Measurements from ENCODE around the gene LBP. TPM values are rescaled to one million over a fixed set of nuclear protein-coding genes. Genes with fewer than 3 reads are reported as not detected.
A peak's percentile ranks its signal among the peaks of the same experiment; 100 is the strongest.

LBP gene
- total and polyA plus RNA-seq, 2 of the 13 experiments (the other 11 are each of a cell fraction or from before 2014, with no cell fraction given) = 0.07 to 0.20 TPM

- TF ChIP-seq ZNF318 (CRISPR knock-in tag; IDR thresholded peaks at IDR 0.05) (0 out of 2 replicates have a peak, but pooled peaks have one; percentile 28), PAXIP1 (CRISPR knock-in tag; conservative IDR thresholded peaks at IDR 0.05) (peak; percentile 10; the same call in 1 of the 2 replicates), FOXJ3 (CRISPR knock-in tag; IDR thresholded peaks at IDR 0.05; ENCODE audit: borderline replicate concordance) (0 out of 2 replicates have a peak, but pooled peaks have one; percentile 44), SMAD9 (CRISPR knock-in tag; IDR thresholded peaks at IDR 0.05) (peak; percentile 98), MBNL3 (CRISPR knock-in tag; conservative IDR thresholded peaks at IDR 0.05) (no peak), POLR2AphosphoS5 (IDR thresholded peaks at IDR 0.05; ENCODE audit: low read depth, low read length) (peak; percentile 80), ZNF567 (CRISPR knock-in tag; IDR thresholded peaks at IDR 0.05; ENCODE audit: borderline replicate concordance) (peak; percentile 82; the same call in 1 of the 2 replicates), NCOA5 (CRISPR knock-in tag; IDR thresholded peaks at IDR 0.05) (no peak), DMAP1 (CRISPR knock-in tag; IDR thresholded peaks at IDR 0.05) (no peak; the same call in 1 of the 2 replicates), ESRRA (CRISPR knock-in tag; IDR thresholded peaks at IDR 0.05; ENCODE audit: low read depth) (peak; percentile 85), ZNF326 (CRISPR knock-in tag; IDR thresholded peaks at IDR 0.05; ENCODE audit: borderline replicate concordance) (no peak), SNAPC5 (CRISPR knock-in tag; IDR thresholded peaks at IDR 0.05; ENCODE audit: borderline replicate concordance) (peak; percentile 53; the same call in 1 of the 2 replicates), KLF11 (CRISPR knock-in tag; IDR thresholded peaks at IDR 0.05) (no peak), ZNF879 (CRISPR knock-in tag; IDR thresholded peaks at IDR 0.05) (no peak; the same call in 1 of the 2 replicates), ZNF235 (CRISPR knock-in tag; IDR thresholded peaks at IDR 0.05; ENCODE audit: borderline replicate concordance) (0 out of 2 replicates have a peak, but pooled peaks have one; percentile 74), ZNF180 (CRISPR knock-in tag; IDR thresholded peaks at IDR 0.05; ENCODE audit: borderline replicate concordance, low read depth) (no peak), POLR2A (IDR thresholded peaks at IDR 0.05; ENCODE audit: insufficient read depth in 1 of 2, low read depth in 2 of 2, low read length in 2 of 2) (peak; percentile 27 to 79; a peak in 2 of 4 replicates)
Measured at GRCh38 chr20:38343311-38344106, 2.8 kb upstream of the LBP start (continued).
